Muscle of back (tissue), 11 donors: ENCODE results near the gene MVB12B. TPM values are rescaled to one million over a fixed set of nuclear protein-coding genes. Genes with fewer than 3 reads are reported as not detected.
"Not testable (repeated sequence)": the region's sequence is repeated elsewhere in the genome, so short reads cannot be mapped to it uniquely, and the experiment has no call there.

Source experiments
- DNase-seq, 3 donors: peaks; one replicate each; pipeline versions ENCODE4 v3.0.0 to v3.0.0-alpha.2; 2013
- polyA plus RNA-seq, 10 donors: library from polyadenylated mRNA; unstranded; fragments of 120-200 nt; gene quantifications; one replicate each; pipeline ENCODE4 v1.2.1, GENCODE V29; 2013; ENCODE audit not compliant: insufficient read length in 10 of 10

Gene MVB12B
- polyA plus RNA-seq, 10 donors = 13.3 to 18.1 (median 15.2) TPM

GRCh38 chr9:126472198-126472947, 145.7 kb downstream of the MVB12B start:
- peak in 1 of 3 donors; percentile 51 for DNase-seq

GRCh38 chr9:126472948-126473298, 146.3 kb downstream of the MVB12B start:
- no peak for DNase-seq

GRCh38 chr9:126474206-126474765, 147.7 kb downstream of the MVB12B start:
- DNase-seq = peak; percentile 34 to 78 (median 53)

DNA sequence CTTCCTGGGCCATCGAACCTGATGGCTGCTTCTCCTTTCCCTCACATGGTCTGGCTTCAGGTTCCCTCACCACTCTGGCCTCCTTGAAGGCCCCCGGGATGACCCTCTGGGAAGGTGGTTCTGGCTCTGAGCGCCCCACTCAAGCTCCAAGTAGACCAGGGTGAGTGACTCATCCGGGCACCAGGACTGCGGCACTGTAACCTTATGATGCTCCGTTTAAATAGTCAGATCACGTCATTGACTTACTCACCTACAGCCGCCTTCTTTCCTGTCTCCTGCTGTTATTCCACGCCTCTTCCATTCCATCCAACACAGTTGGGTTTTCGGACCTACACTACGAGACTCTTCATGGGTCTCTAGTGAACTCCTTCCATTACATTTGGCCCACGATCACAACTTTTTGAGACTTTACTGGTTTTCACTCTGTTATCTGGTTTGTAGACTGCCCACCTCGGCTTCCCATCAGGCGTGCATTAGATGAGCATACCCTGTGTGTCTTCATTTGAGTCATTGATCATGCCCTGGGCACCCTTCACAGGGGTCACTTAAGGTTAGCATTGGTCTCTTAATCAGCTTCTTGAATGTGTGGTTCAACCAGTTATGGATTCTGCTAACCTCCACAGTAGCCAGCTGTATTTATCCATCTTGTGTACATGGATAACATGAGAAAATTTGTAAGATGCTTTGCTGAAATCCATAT, 148.3 kb downstream of the MVB12B start:
- no peak for DNase-seq

- DNase-seq = no peak
Observed at GRCh38 chr9:126475933-126476555, 149.4 kb downstream of the MVB12B start.

DNA sequence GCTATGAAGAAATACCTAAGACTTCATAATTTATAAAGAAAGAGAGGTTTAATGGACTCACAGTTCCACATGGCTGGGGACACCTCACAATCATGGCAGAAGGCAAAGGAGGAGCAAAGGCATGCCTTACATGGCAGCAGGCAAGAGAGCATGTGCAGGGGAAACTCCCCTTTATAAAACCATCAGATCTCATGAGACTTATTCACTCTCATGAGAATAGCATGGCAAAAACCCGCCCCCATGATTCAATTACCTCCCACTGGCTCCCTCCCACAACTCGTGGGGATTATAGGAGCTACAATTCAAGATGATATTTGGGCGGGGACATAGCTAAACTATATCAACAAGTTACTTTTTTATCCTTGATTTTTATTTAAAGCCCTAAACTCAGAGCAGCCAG, 150.8 kb downstream of the MVB12B start:
- DNase-seq = not testable (repeated sequence)

- no peak for DNase-seq
Observed at GRCh38 chr9:126478216-126478981, 151.8 kb downstream of the MVB12B start.

DNA sequence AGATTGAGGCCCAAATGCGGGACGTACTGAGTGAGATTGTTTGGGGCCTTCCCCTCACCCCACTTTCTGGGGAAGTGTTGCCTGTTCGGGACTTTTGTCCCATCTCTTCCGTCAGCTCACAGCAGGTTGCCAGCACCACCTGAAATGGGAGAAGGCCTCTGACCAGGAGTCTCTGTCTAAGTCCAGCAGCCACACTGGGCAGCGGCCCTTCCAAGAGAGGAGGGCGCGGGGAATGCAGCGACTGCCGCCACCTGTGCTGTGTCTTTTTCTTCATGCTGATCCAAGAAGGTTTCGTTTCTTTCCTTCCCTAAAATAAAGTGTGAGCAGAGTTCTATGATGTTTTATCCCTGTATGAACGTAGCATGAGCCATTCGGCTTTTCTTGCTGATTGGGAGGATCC, 152.9 kb downstream of the MVB12B start:
- DNase-seq = no peak

- no peak for DNase-seq
Observed at GRCh38 chr9:126480813-126481212, 154.2 kb downstream of the MVB12B start.

GRCh38 chr9:126481862-126482261, 155.2 kb downstream of the MVB12B start:
- no peak for DNase-seq

DNA sequence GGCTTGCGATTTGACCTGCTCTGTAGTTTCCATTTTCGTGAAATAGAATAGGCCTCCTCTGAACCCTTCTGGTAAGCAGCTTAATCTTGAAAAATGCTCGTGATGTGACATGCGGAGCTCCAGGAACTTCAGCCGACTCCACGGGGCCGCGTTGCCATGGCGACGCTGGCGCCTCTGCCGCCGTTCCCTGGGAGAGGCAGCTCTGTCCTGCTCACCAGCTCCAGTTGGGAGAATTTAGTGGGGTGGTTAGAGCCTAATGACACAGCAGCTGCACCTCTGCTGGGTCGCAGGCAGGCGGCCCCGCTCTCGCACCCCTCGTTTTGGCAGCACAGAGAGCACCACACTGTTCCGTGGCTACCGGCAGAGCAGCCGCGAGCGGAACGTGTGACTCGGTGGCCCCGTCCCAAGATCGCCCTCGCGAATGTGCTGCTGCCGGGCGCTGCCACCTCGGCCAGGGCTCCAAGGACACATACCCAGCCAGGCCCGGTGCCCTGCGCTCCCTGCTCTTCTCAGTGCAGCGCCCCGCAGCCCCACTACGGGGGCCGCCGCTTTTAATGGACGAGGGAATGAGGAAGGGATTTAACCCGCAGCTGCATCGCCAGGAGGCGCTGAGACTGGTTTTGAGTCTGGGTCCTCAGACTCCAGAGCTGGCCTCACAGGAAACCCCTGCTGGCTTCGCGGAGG, 155.9 kb downstream of the MVB12B start:
- DNase-seq = peak; percentile 54 to 92 (median 79)

DNA sequence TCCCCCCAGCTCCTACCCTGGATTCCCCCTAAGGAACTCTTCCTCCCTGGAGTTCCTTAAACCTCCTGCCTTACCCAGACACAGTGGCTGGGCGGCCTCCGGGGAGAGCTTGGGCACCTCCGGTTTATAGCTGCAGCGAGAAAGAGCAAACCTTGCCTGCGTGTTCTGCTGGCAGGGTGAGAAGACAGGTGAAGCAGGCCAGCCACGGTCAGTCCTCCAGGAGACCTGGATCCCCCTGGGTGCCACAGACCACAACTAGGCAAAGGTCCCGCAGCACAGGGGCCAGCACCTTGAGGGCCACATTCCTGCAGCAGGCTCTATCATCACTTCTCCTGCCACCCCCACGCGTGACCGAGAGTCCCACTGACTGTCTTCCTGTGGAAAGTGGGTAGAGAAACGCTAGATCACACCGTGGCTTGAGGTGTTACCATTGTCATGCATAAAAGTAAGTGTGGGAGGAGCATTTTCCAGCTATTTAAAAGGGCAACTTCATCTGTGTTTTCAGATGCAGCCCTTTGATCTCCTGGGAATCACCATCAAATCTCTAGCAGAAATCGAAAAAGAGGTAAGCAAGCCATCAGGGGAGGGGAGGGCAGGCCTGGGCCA, 156.9 kb downstream of the MVB12B start:
- DNase-seq = no peak

GRCh38 chr9:126485662-126486061, 159.0 kb downstream of the MVB12B start:
- no peak for DNase-seq

DNA sequence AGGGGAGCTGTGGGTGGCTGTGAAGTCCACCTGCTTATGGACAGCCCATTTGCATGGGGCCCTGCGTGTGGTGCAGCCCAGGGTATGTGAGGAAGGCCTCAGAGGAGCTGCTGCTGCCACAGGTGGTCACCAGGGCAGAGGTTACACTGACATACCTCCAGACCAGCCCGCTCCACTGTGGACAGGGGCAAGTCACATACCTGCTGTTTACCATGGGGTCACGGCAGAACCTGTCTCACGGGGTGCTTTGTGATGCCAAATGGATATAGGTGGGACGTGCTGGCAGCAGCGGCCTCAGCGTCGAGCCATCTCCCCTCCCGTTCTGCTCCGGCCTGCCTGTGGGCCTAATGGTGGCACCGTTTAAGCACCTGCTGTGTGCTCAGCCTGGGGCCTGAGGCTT, 159.6 kb downstream of the MVB12B start:
- DNase-seq = no peak

GRCh38 chr9:126487856-126488255, 161.2 kb downstream of the MVB12B start:
- no peak for DNase-seq

GRCh38 chr9:126488310-126488709, 161.7 kb downstream of the MVB12B start:
- no peak for DNase-seq

DNA sequence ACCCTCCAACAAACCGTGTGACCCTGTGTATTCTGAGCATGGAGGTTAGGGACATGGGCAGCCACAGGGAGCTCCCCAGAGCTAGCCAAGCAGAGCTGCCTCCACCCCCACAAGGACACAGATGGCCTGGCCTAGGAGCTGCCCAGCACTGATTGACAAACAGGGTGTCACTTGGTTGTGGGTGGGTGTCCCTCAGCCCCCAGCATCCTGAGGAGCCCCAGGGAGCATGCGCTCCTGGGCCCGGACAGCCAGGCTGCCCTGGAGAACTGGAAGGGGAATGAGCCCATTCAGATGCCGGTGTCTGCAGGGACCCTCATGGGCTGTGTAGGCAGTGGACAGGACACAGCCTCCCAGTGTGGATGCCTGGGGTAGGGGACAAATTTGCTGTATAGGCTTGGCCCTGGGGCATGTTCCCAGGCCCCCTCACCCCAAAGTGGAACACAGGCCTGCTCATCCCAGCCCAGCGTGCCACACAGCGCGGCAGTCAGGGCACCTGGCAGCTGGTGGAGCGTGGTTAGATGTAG, 162.3 kb downstream of the MVB12B start:
- no peak for DNase-seq

- DNase-seq = no peak
Observed at GRCh38 chr9:126489581-126490213, 163.1 kb downstream of the MVB12B start.

GRCh38 chr9:126490214-126490631, 163.6 kb downstream of the MVB12B start:
- DNase-seq = no peak
